ENCODE results near the gene DOCK7.
"Not testable (repeated sequence)": the region's sequence is repeated elsewhere in the genome, so short reads cannot be mapped to it uniquely, and the experiment has no call there.

The DOCK7 gene

DNA sequence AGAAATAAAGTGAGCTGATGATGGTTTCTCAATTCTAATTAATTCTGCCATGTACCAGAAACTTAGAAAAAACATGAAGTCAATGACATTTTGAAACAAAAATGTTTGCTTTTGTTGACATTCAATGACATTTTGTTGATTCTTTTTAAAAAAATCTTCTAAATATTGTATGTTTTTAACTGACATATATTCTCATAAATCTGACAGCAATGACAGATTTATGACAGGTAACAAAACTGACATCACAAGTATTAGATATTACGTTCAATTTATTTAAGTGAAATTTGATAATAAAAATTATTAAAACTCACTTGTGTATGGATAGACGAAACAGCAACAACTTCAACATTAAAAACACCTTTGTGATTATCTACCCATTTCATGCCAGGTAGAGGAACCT is 126.9 kb downstream of the DOCK7 start:
- TF ChIP-seq POLR2A (IDR thresholded peaks at IDR 0.05; ENCODE audit: low read length), result no peak
- TF ChIP-seq GATA1 (IDR thresholded peaks at IDR 0.05; ENCODE audit: low read depth, low read length), result no peak
- DNase-seq, result no peak

- DNase-seq, result no peak
- no peak for TF ChIP-seq GATA1 (IDR thresholded peaks at IDR 0.05; ENCODE audit: low read depth, low read length)
- TF ChIP-seq POLR2A (IDR thresholded peaks at IDR 0.05; ENCODE audit: low read length), result no peak
These were observed 143.6 kb downstream of the DOCK7 start for GRCh38 chr1:62544570-62544969.

GRCh38 chr1:62541048-62541447 is 147.1 kb downstream of the DOCK7 start:
- no peak for DNase-seq
- TF ChIP-seq POLR2A (IDR thresholded peaks at IDR 0.05; ENCODE audit: low read length) (no peak), GATA1 (IDR thresholded peaks at IDR 0.05; ENCODE audit: low read depth, low read length) (no peak)

DNA sequence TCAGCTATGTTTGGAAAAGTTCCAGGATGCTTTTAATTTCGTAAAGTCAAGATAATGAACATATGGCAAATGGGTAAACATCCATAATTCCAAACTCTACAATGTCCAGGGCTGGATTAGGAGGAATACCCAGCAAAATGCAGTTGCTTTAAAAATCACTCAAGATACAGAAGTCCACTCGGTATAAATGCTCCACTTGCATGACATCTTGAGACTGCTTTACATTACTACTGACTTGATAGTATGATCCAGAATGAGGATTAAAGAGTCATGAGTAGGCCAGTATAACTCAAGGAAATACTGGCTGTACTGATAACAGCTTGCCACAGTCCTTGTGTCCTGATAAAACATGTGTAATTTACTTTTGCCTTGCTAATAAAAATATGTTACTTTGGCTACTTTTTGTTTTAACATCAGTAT is 149.1 kb downstream of the DOCK7 start:
- TF ChIP-seq GATA1 (IDR thresholded peaks at IDR 0.05; ENCODE audit: low read depth, low read length) (peak; percentile 65), POLR2A (IDR thresholded peaks at IDR 0.05; ENCODE audit: low read length) (peak; percentile 38)
- peak; percentile 79 to 91 for DNase-seq

- TF ChIP-seq POLR2A (IDR thresholded peaks at IDR 0.05; ENCODE audit: low read length) (no peak), GATA1 (IDR thresholded peaks at IDR 0.05; ENCODE audit: low read depth, low read length) (no peak)
- DNase-seq, result peak in 1 of 2 experiments; percentile 6
These were observed 151.3 kb downstream of the DOCK7 start for GRCh38 chr1:62536865-62537264.

DNA sequence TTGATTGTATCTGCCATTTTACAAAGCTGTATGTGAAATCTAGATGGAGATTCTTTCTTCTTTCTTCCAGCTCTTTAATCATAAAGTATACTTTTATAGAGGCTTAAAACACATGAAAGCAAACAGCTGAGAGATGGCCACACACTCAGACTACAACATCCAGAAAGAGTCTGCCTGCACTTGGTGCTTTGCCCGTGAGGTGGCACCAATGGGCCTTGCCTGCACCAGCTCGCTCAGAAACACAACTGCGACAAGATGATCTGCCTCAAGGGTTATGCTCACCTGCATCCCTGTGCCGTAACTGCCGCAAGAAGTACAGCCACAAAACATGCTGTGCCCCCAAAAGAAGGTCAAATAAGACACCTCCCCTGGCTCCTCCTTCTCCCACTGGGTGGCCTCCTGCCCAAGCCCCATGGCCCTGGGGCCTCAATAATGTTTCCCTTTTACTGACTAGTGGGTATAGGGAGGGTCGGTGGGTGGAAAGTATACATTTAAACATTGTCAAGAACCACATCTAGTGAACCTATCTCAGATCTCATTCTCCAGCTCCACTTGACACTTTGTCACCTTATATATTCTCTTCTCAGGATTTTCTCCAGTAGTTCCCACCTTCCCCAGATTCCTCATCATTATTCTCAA is 157.6 kb downstream of the DOCK7 start:
- DNase-seq, result peak; percentile 42 to 52

GRCh38 chr1:62529227-62529626 is 159.0 kb downstream of the DOCK7 start:
- no peak for DNase-seq
- TF ChIP-seq POLR2A (IDR thresholded peaks at IDR 0.05; ENCODE audit: low read length) (no peak), GATA1 (IDR thresholded peaks at IDR 0.05; ENCODE audit: low read depth, low read length) (no peak)

More for the DNA sequence above, 157.6 kb downstream of the DOCK7 start:
- TF ChIP-seq POLR2A (IDR thresholded peaks at IDR 0.05; ENCODE audit: low read length) (no peak), GATA1 (IDR thresholded peaks at IDR 0.05; ENCODE audit: low read depth, low read length) (no peak)

DNA sequence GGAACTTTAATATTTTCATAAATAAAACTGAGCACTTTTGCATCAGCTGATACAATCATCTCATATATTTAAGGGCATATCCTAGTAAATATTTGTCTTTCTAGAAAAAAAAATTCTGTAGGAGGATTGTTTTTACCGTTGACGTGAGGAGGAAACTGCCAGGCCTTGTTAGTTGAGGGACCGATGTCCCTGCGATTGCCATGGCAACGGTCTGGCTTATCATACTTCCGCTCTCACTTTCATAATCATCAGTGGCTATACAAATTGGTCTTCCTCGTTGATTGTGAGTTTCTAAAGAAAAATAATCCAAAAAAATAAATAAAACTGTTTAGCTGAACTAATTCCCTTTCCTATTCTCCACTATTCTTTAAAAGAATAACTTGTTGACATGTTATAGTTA is 160.2 kb downstream of the DOCK7 start:
- TF ChIP-seq GATA1 (IDR thresholded peaks at IDR 0.05; ENCODE audit: low read depth, low read length), result no peak

DNA sequence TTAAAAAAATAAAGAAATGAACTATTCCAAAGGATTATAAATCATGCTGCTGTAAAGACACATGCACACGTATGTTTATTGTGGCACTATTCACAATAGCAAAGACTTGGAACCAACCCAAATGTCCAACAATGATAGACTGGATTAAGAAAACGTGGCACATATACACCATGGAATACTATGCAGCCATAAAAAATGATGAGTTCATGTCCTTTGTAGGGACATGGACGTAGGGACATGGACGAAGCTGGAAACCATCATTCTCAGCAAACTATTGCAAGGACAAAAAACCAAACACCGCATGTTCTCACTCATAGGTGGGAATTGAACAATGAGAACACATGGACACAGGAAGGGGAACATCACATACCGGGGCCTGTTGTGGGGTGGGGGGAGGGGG is 160.8 kb downstream of the DOCK7 start:
- not testable (repeated sequence) for DNase-seq

More for the DNA sequence above, 160.2 kb downstream of the DOCK7 start:
- DNase-seq, result peak; percentile 80 to 81

DNA sequence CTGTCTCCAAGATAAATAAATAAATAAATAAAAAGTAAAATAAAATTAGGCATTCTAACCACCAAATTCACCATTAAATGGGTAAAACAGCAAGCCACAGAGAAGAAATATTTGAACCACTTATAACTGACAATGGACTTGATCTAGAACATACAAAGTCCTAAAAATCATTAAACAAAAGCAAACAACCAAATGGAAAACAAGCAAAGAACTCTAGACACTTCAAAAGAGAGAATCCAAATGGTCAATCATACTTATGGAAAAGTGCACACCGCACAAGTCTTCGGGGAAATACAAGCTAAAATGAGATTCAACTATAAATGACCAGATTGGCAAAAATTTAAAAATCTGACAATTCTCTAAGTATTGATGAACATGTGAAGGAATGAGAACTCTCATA is 164.3 kb downstream of the DOCK7 start:
- TF ChIP-seq GATA1 (IDR thresholded peaks at IDR 0.05; ENCODE audit: low read depth, low read length) (no peak), POLR2A (IDR thresholded peaks at IDR 0.05; ENCODE audit: low read length) (no peak)

DNA sequence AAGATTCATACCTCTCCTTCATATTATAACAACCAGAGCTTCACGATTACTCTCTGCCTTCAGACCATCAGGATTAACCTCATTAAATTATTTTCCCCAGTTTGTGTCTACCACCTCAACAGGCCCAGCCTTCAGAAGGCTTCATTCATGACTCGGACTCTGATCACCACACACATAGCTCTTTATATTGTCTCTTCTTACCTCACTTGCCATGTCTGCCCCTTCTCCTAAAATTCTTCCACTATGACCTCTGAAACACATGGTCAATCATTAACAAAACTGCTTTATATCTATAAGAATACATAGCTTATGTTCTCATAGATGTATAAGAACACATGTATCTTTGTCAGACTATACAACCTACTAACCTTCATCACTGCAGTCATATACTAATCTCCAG is 171.6 kb downstream of the DOCK7 start:
- DNase-seq, result no peak
- TF ChIP-seq GATA1 (IDR thresholded peaks at IDR 0.05; ENCODE audit: low read depth, low read length) (no peak), POLR2A (IDR thresholded peaks at IDR 0.05; ENCODE audit: low read length) (no peak)

More for the DNA sequence above, 164.3 kb downstream of the DOCK7 start:
- DNase-seq, result no peak

DNA sequence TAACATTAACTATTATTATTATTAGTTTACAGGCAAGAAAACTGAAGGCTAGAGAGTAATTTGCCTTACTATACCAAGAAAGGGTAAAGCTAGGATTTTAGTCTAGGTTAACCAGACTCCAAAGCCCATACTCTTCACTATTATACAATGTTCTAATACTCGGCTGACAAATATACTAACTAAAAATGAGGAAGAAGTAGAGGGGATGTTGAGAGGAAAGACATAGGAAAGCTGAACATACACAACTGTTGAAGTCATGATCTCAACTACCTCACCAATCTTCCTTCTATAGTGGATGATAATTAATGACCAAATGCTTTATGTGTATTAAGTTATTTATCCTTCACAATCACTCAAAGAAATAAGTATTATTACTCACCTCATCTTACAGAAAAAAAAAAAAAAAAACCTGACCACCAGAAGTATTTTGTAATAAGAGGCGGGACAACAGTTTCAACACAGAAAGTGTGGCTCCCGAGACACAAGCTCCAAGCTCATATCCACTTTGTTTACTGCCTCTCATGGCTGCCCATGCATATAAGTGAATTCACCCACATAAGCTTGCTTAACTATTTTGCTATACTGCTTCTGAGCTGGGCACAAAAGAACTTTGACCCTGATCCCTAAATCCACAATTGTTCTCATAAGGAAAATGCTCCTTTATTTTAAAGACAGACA is 173.3 kb downstream of the DOCK7 start:
- no peak for DNase-seq
- TF ChIP-seq POLR2A (IDR thresholded peaks at IDR 0.05; ENCODE audit: low read length), result no peak
- TF ChIP-seq GATA1 (IDR thresholded peaks at IDR 0.05; ENCODE audit: low read depth, low read length), result no peak

GRCh38 chr1:62513013-62513412 is 175.2 kb downstream of the DOCK7 start:
- no peak for DNase-seq
- TF ChIP-seq POLR2A (IDR thresholded peaks at IDR 0.05; ENCODE audit: low read length) (no peak), GATA1 (IDR thresholded peaks at IDR 0.05; ENCODE audit: low read depth, low read length) (no peak)

- TF ChIP-seq GATA1 (IDR thresholded peaks at IDR 0.05; ENCODE audit: low read depth, low read length) (no peak), POLR2A (IDR thresholded peaks at IDR 0.05; ENCODE audit: low read length) (no peak)
- peak in 1 of 2 experiments; percentile 7 for DNase-seq
These were observed 179.2 kb downstream of the DOCK7 start for GRCh38 chr1:62509028-62509427.

- peak; percentile 61 to 76 for DNase-seq
- TF ChIP-seq POLR2A (IDR thresholded peaks at IDR 0.05; ENCODE audit: low read length) (no peak), GATA1 (IDR thresholded peaks at IDR 0.05; ENCODE audit: low read depth, low read length) (no peak)
These were observed 179.9 kb downstream of the DOCK7 start for GRCh38 chr1:62508187-62508758.

Data from erythroblast (primary cell).